ENCODE results near the gene SEPTIN5.
"Not testable (repeated sequence)": the region's sequence is repeated elsewhere in the genome, so short reads cannot be mapped to it uniquely, and the experiment has no call there.

The SEPTIN5 gene

GRCh38 chr22:19680911-19681862 is 33.1 kb upstream of the SEPTIN5 start:
- no peak for FAIRE-seq

- FAIRE-seq = no peak
Measured at GRCh38 chr22:19681863-19682245, 32.4 kb upstream of the SEPTIN5 start.

DNA sequence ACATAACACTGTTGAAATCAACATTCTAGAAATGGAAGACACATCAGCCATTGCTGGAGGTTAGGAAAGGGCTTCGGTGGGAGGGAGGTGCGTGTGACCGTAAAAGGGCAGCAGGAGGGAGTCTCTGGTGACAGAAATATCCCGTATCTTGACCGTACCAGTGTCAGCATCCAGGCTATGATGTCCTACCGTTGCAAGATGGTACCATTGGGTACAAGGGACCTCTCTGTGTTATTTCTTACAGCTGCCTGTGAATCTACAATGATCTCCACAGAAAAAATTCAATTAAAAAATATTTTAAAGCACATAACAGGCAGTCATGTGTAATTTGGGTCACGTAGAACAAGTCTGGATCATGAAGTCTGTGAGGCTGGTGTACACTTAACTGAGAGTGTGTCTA is 27.4 kb upstream of the SEPTIN5 start:
- FAIRE-seq = no peak

DNA sequence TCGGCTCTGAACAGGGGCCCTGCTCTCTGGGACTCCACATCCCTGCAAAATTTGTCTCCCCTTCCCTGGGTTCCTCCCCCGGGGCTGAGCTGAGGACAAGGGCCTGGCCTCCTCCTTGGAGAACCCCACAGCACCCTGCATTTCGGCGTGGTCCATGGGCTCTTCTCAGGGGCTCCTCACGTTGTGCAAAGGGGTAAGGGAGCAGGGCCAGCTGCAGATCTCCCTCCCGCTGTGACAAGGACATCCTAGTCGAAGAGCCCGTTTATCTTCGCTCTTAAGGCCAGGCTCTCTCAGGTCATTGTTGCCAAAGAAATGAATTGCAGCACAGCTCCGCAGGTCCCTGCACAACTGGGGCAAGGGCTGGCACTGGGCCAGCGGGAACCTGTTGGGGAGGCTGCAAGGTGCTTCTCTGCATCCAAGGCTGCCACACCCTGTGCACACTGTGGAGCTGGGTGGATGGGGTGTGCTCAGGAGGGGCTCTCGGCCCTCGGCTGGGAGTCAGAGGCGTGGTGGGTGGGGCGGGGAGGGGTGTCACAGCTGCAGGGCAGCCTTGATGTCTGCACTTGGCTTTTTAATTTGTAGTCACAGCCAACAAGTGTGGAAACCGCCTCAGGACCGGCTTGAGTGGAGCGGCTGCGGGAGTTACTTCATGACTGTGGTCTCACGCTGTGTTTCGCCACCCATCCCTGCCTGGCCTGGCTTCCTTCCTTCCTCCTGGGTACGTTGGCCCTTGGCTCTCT is 26.6 kb upstream of the SEPTIN5 start:
- no peak for FAIRE-seq

- no peak for FAIRE-seq
Measured at GRCh38 chr22:19688301-19689290, 25.7 kb upstream of the SEPTIN5 start.

GRCh38 chr22:19689408-19689807 is 24.9 kb upstream of the SEPTIN5 start:
- FAIRE-seq = no peak

DNA sequence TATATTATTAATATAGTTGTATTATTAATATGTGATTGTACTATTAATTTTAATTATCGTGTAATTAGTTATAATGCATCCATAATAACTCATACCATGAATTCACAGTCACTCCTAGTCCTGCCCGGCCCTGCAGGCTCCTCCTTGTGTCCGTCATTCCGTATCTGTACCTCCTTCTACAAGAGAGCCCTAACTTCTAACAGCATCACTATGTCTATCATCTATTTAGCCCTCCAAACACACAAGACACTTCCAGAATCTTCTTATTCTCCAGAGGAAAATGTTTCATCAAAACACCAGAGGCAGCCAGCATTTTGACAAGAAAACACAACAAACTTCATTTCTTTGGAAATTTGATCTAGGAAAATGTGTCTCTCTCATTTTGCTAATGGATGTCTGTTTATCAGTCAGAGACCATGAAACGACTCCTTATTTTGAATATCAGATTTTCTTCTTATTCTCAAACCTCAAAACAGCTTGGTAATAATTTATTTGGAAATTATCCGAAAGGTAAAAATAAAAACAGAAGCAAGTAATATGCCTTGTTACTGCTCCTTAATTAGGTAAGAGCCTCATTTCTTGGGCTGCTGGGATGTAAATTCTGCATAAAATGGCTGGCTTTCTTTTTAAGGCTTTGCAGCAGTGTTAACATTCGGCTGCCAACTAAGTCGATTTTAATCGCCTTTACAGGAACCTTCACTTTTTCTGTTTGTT is 23.1 kb upstream of the SEPTIN5 start:
- FAIRE-seq = no peak

- no peak for FAIRE-seq
Measured at GRCh38 chr22:19691721-19692341, 22.5 kb upstream of the SEPTIN5 start.

DNA sequence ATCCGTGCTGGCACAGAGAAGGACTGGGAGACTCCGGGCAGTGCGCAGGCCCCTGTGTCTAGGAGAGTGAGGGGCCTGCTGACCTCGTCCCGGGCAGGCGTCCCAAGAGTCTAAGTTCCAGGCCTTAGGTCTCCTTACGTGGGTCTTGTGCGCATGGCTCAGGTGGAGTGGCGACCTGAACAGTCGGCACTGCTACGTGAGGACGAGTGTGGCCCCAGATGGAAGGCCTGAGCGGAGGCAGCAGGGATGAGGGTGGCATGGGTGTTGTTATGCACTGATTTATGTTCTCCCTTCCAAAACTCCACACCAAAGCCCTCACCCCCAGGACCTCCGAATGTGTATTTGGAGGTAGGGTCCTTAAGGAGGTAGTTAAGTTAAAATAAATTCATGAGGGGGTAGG is 20.7 kb upstream of the SEPTIN5 start:
- no peak for FAIRE-seq

DNA sequence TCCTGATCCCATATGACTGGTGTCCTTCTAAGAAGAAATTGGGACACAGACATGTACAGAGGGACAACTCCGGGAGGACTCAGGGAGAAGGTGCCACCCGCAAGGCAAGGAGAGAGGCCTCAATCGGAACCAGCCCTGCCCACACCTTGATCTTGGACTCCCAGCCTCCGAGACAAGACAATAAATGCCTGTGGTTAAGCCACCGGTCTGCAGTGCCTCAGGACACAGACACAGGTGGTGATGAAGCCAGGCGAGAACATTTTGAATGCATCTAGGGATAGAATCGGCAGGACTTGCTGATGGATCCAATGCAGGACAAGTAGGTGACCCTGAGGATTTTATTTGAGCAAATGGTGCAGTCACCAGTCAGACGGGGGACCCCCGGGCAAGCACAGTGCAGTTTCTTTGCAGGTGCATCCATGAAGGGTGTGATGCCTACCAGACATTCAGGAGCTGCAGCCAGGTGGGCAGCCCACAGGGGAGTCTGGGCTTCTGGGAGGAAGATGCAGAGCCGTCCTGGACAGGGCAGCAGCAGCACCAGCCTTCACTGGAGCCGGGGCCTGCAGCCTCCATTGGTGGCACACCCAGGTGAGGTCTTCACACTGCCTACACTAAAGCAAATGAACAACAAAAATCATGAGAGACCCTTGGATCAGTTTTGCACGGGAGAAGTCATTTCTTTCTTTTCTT is 20.2 kb upstream of the SEPTIN5 start:
- FAIRE-seq = no peak

DNA sequence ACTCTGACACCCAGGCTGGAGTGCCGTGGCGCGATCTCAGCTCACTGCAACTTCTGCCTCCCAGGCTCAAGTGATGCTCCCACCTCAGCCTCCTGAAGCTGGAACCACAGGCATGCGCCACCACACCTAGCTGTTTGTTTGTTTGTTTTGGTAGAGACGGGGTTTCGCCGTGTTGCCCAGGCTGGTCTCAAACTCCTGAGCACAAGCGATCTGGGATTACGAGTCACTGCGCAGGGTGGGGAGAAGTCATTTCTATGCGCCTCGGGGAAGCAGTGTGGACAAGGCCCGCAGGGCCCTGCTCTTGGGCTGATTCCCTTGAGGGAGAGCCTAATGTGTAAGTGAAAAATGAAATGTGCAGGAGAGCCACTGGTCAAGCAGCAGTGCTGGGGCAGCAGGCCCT is 19.6 kb upstream of the SEPTIN5 start:
- FAIRE-seq = no peak

DNA sequence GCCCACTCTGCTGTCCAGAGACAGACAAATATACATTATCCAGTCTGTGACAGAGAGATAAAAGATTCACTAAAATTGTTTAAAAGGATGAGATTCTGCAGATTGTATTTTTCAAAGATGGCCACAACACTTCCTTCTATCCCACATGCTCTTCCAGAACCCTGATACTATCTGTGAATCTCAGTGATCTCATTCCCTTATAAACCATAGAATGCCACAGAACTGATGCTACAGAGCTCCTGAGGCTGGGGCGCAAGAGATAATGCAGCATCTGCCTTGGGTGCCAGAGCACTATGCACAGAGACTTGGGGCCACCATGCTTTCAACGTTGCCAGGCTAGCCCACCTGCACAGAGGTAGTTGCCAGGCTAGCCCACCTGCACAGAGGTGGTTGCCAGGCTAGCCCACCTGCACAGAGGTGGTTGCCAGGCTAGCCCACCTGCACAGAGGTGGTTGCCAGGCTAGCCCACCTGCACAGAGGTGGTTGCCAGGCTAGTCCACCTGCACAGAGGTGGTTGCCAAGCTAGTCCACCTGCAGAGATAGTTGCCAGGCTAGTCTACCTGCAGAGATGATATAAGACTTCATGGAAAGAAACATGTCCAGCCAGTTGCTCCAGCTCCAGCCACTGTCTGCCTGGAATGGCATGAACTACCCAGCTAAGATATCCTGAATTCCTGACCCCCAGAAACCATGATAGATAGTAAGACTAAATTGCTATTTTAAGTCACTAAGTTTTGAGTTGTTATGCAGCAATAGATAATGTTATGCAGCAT is 17.6 kb upstream of the SEPTIN5 start:
- no peak for FAIRE-seq

DNA sequence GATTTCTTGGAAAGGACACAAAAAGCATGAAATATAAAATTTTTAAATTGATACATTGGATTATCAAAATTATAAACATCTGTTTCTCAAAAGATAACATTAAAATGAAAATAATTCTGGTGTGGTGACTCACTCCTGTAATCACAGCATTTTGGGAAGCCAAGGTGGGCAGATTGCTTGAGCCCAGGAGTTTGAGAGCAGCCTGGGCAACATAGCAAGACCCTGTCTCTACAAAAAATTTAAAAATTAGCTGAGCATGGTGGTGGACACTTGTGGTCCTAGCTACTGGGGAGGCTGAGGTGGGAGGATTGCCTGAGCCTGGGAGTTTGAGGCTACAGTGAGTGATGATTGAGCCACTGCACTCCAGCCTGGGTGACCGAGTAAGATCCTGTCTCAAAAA is 16.4 kb upstream of the SEPTIN5 start:
- FAIRE-seq = not testable (repeated sequence)

GRCh38 chr22:19700790-19701419 is 13.4 kb upstream of the SEPTIN5 start:
- FAIRE-seq = no peak

GRCh38 chr22:19701420-19702145 is 12.7 kb upstream of the SEPTIN5 start:
- no peak for FAIRE-seq

DNA sequence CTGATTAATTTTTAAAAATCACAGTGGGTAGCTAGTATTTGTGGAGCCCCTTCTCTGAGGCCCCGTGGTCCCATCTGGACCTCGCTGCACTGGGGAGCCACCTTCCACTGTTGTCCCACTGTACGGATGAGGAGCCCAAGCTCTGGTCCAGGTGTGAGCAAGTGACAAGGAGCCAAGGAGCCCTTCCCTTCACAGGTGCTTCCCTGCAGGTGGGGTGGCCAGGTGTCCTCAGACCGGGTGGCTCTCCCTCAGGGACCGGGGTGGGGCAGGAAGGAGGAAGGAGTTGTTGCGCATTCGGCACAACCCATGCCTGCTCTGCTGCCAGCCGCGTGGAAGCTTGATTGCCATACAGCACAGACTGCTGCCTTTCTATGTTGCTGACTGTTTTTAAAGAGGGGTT is 10.4 kb upstream of the SEPTIN5 start:
- no peak for FAIRE-seq

- FAIRE-seq = no peak
Measured at GRCh38 chr22:19704355-19705015, 9.8 kb upstream of the SEPTIN5 start.

DNA sequence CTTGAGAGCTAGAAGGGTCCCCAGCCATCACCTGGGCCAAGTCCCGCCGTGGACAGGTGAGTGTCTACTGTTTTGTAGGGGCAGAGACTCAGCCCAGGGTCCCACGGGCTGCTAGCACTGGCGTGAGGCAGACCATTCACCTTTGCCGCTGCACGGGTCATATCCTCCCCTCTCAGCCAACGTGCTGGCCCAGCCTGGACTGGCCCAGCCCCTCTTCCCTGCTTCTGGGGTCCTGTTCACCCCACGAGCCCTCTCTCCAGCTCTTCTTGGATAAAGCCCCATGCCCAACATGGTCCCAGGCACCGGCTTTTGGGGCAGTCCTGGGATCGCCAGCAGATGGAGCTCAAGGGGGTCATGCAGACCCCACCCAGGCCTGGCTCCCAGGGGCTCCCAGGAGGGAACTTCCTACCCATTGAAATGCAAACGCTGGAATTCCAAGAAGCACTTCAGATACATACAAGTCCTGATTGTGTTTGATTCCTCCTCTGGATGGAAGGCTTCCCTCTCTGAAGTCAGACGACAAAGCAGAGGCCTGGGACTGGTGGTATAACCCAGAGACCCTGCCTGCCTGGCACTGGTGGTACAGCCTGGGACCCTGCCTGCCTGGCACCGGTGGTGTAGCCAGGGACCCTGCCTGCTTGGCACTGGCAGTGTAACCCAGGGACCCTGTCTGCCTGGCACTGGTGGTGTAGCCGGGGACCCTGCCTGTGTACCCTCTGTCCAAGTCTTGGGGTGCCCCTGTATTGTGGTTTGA is 8.9 kb upstream of the SEPTIN5 start:
- no peak for FAIRE-seq

Data from islet of Langerhans (tissue), 1 donor.